ENCODE results near the gene RASGEF1B.

- TF ChIP-seq POLR2AphosphoS5 (IDR thresholded peaks at IDR 0.05; ENCODE audit: low read depth) (no peak), EZH2 (IDR thresholded peaks at IDR 0.05; ENCODE audit: low read depth, unreplicated experiment) (no peak), EZH2phosphoT487 (IDR thresholded peaks at IDR 0.05; ENCODE audit: unreplicated experiment) (no peak), ZNF331 (CRISPR knock-in tag; IDR thresholded peaks at IDR 0.05; ENCODE audit: low read depth) (no peak), CREB1 (CRISPR knock-in tag; IDR thresholded peaks at IDR 0.05; ENCODE audit: low read depth) (no peak), ZNF114 (CRISPR knock-in tag; IDR thresholded peaks at IDR 0.05) (no peak), NANOG (IDR thresholded peaks at IDR 0.05; ENCODE audit: borderline replicate concordance) (no peak), STAT1 (IDR thresholded peaks at IDR 0.05; ENCODE audit: unreplicated experiment) (no peak)
- TF ChIP-seq, protein P1, sequence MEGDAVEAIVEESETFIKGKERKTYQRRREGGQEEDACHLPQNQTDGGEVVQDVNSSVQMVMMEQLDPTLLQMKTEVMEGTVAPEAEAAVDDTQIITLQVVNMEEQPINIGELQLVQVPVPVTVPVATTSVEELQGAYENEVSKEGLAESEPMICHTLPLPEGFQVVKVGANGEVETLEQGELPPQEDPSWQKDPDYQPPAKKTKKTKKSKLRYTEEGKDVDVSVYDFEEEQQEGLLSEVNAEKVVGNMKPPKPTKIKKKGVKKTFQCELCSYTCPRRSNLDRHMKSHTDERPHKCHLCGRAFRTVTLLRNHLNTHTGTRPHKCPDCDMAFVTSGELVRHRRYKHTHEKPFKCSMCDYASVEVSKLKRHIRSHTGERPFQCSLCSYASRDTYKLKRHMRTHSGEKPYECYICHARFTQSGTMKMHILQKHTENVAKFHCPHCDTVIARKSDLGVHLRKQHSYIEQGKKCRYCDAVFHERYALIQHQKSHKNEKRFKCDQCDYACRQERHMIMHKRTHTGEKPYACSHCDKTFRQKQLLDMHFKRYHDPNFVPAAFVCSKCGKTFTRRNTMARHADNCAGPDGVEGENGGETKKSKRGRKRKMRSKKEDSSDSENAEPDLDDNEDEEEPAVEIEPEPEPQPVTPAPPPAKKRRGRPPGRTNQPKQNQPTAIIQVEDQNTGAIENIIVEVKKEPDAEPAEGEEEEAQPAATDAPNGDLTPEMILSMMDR (conservative IDR thresholded peaks at IDR 0.05; ENCODE audit: low read depth in 2 of 2) = no peak
- TF ChIP-seq, protein P2, sequence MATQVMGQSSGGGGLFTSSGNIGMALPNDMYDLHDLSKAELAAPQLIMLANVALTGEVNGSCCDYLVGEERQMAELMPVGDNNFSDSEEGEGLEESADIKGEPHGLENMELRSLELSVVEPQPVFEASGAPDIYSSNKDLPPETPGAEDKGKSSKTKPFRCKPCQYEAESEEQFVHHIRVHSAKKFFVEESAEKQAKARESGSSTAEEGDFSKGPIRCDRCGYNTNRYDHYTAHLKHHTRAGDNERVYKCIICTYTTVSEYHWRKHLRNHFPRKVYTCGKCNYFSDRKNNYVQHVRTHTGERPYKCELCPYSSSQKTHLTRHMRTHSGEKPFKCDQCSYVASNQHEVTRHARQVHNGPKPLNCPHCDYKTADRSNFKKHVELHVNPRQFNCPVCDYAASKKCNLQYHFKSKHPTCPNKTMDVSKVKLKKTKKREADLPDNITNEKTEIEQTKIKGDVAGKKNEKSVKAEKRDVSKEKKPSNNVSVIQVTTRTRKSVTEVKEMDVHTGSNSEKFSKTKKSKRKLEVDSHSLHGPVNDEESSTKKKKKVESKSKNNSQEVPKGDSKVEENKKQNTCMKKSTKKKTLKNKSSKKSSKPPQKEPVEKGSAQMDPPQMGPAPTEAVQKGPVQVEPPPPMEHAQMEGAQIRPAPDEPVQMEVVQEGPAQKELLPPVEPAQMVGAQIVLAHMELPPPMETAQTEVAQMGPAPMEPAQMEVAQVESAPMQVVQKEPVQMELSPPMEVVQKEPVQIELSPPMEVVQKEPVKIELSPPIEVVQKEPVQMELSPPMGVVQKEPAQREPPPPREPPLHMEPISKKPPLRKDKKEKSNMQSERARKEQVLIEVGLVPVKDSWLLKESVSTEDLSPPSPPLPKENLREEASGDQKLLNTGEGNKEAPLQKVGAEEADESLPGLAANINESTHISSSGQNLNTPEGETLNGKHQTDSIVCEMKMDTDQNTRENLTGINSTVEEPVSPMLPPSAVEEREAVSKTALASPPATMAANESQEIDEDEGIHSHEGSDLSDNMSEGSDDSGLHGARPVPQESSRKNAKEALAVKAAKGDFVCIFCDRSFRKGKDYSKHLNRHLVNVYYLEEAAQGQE (IDR thresholded peaks at IDR 0.05; ENCODE audit: unreplicated experiment) = no peak
- TF ChIP-seq, protein P3, sequence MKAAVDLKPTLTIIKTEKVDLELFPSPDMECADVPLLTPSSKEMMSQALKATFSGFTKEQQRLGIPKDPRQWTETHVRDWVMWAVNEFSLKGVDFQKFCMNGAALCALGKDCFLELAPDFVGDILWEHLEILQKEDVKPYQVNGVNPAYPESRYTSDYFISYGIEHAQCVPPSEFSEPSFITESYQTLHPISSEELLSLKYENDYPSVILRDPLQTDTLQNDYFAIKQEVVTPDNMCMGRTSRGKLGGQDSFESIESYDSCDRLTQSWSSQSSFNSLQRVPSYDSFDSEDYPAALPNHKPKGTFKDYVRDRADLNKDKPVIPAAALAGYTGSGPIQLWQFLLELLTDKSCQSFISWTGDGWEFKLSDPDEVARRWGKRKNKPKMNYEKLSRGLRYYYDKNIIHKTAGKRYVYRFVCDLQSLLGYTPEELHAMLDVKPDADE (IDR thresholded peaks at IDR 0.05) = no peak
These were observed 93.3 kb downstream of the RASGEF1B start for GRCh38 chr4:81378386-81378785.

Measured in GM23338 (cell line).